ENCODE results near the gene ZBTB7C.
A peak's percentile ranks its signal among the peaks of the same experiment; 100 is the strongest.

Gene ZBTB7C

DNA sequence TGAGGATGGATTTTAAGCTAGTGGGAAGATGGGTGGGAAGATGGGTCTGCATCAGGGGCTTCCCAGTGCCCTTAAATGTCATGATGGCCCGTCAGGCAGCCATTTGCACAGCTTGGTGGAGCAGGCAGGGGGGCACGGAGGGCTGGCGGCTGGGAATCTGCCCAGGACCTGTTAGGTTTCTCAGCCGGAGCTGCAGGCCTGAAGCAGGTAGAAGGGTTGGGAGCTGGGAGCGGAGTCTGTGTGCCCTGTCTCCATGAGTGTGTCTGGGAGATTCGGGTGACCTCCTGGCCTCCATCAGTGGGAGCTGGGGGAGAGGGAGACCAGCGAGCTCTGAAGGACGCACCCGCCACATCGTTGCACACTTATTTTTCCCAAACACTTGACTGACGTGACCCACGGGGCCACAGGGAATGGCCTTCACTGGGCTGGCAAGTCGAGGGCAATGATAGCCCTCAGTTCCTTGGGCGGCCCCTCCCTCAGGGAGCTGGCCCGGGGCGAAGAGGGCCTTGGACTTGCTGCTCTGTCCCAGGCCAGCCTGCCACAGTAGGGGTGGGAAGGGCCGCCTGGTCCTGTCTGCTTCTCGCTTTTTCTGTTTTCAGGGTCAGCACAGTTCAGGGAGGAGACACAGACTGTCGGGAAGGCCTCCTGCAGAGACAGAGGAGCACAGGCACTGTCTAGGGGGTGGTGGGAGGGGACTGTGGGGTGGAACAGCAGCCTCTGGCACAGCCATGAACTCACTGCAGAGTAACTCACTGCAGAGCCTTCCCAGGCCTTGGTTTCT, 236.8 kb downstream of the ZBTB7C start:
- H3K27me3 Mint-ChIP-seq (ENCODE audit: low read depth): no peaks in the 10 kb centered on the region
- peak overlapping the region; percentile 16 to 36 (median 31) for H3K27ac Mint-ChIP-seq
- H3K4me3 Mint-ChIP-seq: no peak overlapping the region
- no peaks in the 10 kb centered on the region for H3K36me3 Mint-ChIP-seq (ENCODE audit: low read depth)
- H3K4me1 Mint-ChIP-seq: peaks cover 25% of the 10 kb centered on the region
- no peaks in the 10 kb centered on the region for H3K9me3 Mint-ChIP-seq
- TF ChIP-seq, protein P1, sequence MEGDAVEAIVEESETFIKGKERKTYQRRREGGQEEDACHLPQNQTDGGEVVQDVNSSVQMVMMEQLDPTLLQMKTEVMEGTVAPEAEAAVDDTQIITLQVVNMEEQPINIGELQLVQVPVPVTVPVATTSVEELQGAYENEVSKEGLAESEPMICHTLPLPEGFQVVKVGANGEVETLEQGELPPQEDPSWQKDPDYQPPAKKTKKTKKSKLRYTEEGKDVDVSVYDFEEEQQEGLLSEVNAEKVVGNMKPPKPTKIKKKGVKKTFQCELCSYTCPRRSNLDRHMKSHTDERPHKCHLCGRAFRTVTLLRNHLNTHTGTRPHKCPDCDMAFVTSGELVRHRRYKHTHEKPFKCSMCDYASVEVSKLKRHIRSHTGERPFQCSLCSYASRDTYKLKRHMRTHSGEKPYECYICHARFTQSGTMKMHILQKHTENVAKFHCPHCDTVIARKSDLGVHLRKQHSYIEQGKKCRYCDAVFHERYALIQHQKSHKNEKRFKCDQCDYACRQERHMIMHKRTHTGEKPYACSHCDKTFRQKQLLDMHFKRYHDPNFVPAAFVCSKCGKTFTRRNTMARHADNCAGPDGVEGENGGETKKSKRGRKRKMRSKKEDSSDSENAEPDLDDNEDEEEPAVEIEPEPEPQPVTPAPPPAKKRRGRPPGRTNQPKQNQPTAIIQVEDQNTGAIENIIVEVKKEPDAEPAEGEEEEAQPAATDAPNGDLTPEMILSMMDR (IDR thresholded peaks at IDR 0.05; ENCODE audit: unreplicated experiment in 3 of 3): no peak

DNA sequence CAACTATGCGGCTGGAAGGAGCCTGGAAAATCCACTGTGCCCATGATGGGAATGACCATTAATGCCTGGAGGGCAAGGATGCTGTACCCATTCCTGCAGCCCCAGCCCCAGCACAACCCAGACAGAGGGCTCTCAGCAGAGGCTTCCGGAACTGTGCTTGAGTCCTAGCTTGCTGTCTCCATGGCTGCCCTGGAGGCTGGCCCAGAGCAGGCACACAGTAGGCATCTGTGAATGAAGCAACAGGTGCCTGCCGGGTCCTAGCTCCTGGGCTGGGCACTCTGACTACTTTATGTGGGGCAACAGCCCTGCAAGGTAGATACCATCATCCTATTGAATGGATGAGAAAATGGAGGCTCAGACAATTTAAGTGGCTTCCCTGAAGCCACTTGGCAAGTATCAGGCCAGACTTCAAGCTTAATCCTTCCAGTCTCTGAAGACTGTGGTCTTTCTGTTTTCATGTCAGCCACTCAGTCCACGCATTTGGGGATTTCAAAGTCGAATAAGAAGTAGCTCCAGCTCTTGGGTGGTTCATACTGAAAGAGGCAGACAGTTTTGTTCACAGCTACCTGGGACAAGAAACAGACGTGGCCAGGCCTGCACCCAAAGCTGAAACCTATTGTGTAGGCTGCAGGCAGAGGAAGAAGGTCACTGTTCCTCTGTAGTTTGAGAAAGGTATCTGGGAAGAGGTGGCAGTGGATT, 237.5 kb downstream of the ZBTB7C start:
- peaks cover 32% of the 10 kb centered on the region for H3K4me1 Mint-ChIP-seq
- no peak overlapping the region for H3K4me3 Mint-ChIP-seq
- H3K27ac Mint-ChIP-seq: peak overlapping the region; percentile 16 to 36 (median 23)
- TF ChIP-seq, protein P1 (IDR thresholded peaks at IDR 0.05; ENCODE audit: unreplicated experiment in 3 of 3): no peak
- H3K27me3 Mint-ChIP-seq (ENCODE audit: low read depth): no peaks in the 10 kb centered on the region
- no peaks in the 10 kb centered on the region for H3K9me3 Mint-ChIP-seq
- no peaks in the 10 kb centered on the region for H3K36me3 Mint-ChIP-seq (ENCODE audit: low read depth)

DNA sequence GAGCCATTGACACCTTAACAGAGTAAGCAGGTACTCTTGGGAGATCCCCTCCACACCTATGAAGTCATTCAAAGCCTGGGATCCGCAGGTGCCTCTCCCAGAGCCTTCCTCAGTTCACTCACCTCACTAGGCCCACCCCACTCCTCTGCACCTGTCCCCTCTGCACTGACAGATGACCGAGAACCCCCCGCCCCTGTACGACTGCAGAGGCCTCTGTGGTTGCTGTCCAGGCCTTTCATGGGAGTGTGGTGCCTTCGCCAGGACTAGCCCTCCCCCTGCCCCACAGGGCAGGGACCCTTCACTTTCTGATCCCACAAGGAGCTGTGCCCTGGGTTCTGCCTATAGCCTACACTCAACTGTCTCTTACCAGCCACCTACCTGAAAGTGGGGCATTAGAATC, 238.5 kb downstream of the ZBTB7C start:
- TF ChIP-seq, protein P1 (IDR thresholded peaks at IDR 0.05; ENCODE audit: unreplicated experiment in 3 of 3): no peak
- Mint-ChIP-seq H3K4me3 (no peak overlapping the region), H3K36me3 (ENCODE audit: low read depth) (no peaks in the 10 kb centered on the region), H3K27ac (peak overlapping the region in 1 of 3 experiments; percentile 27), H3K9me3 (no peaks in the 10 kb centered on the region), H3K27me3 (ENCODE audit: low read depth) (no peaks in the 10 kb centered on the region), H3K4me1 (peaks cover 36% of the 10 kb centered on the region)

DNA sequence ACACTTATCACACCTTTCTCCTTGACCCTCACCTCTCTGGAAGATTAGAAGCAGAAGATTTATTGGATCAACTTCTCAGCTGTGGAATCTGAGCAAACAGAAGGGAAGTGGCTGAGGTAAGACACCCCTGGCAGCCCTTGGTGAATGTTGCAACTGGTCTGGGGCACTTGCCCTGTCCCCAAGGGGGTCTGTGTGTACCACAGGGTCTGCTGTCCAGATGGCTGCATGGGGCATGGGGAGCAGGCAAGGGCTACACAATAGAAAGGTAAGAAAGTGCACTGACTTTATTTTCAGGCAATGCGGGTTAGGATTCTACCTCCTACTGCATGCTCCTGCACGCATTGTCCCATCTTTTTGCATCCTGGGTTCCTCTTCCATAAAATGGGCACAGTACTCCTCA, 240.3 kb downstream of the ZBTB7C start:
- Mint-ChIP-seq H3K4me1 (peaks cover 52% of the 10 kb centered on the region), H3K36me3 (ENCODE audit: low read depth) (no peaks in the 10 kb centered on the region), H3K27me3 (ENCODE audit: low read depth) (no peaks in the 10 kb centered on the region), H3K27ac (peak overlapping the region; percentile 23 to 98 (median 96)), H3K4me3 (no peak overlapping the region), H3K9me3 (no peaks in the 10 kb centered on the region)
- TF ChIP-seq, protein P1 (IDR thresholded peaks at IDR 0.05; ENCODE audit: unreplicated experiment in 3 of 3): no peak

DNA sequence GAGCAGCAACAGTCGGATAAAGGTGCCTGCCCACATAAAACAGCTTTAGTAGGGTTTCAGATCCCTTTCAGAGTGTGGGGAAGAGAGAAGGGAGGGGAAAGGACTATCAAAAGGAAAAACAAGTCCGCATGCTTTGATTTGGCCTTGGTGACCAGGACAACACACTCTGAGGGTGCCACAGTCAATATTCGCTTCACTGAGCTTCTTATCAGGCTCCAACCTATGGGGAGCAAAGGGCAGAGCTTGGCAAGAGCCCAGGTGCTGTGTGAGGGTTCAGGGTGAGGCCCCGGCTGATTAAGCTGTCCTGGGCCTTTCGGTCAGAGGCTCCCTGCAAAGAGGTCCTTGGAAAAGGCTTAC, 241.3 kb downstream of the ZBTB7C start:
- Mint-ChIP-seq H3K36me3 (ENCODE audit: low read depth) (no peaks in the 10 kb centered on the region), H3K4me3 (peak overlapping the region in 1 of 3 experiments; percentile 8), H3K27me3 (ENCODE audit: low read depth) (no peaks in the 10 kb centered on the region), H3K27ac (peak overlapping the region; percentile 89 to 98 (median 96)), H3K9me3 (no peaks in the 10 kb centered on the region), H3K4me1 (peaks cover 62% of the 10 kb centered on the region)
- TF ChIP-seq, protein P1 (IDR thresholded peaks at IDR 0.05; ENCODE audit: unreplicated experiment in 3 of 3): no peak

Data from nephron (organoid).